PC-9 (cell line): ENCODE results near the gene FAM185A.

ENCODE experiments used
- CTCF ChIP-seq: fragments of 200-600 bp; sonication (generic); conservative IDR thresholded peaks from 2 replicates; pipeline ENCODE4 v1.6.1; 2017; ENCODE audit warnings: mixed run types, antibody characterized with exemption, mild to moderate bottlenecking, moderate library complexity
- EZH2 ChIP-seq: fragments of 200-600 bp; sonication (generic); IDR thresholded peaks from 2 replicates; pipeline ENCODE4 v1.8.0; 2017; ENCODE audit warnings: antibody characterized with exemption, low read depth

DNA sequence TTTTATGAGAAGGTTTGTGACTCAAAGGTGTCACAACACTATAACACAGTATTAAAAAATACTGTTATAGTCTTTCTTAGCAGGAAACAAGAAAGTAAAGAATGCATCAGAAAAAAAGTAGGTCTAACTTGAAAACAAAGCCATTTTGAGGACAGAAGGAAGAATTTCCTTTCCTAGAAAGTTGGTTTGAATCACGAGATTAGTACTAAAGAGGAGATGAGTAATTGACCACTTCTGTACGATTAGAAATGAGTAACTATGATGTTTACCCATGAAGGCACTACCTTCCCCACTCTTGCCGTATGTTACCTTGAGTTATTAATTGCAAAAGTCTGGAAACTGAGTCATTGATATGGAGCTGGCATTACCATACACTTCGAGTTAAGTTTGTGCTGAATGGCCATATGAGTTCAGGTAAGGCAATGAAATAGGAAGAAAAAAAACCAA, 65.2 kb downstream of the FAM185A start:
- TF ChIP-seq EZH2 (no peak), CTCF (no peak)
